GM23338 (cell line): Measurements from ENCODE around the gene SPRYD4.

Experiments used
- CREB1 ChIP-seq: fragments of 250-450 bp; sonication (Bioruptor Pico); IDR thresholded peaks from 2 replicates; pipeline ENCODE4 v1.5.0; 2020; ENCODE audit warnings: low read depth, mild to moderate bottlenecking, moderate library complexity
- CTCF ChIP-seq, 2 experiments: fragments of 200-600 bp in 1 of 2; sonication (generic) in 1 of 2; conservative IDR thresholded peaks; 2 replicates each; pipeline versions ENCODE4 v1.5.1 to v1.6.1; 2016 to 2017; ENCODE audit warnings: antibody characterized with exemption in 2 of 2, low read depth in 2 of 2, mild to moderate bottlenecking in 2 of 2, moderate library complexity in 1 of 2
- EZH2 ChIP-seq: fragments of 200-600 bp; sonication (generic); IDR thresholded peaks from one replicate; pipeline ENCODE4 v1.8.0; 2017; ENCODE audit warnings: antibody characterized with exemption, mild to moderate bottlenecking, low read depth; ENCODE audit not compliant: unreplicated experiment
- EZH2phosphoT487 ChIP-seq: fragments of 200-600 bp; sonication (generic); IDR thresholded peaks from one replicate; pipeline ENCODE4 v1.8.1; 2018; ENCODE audit warnings: antibody characterized with exemption; ENCODE audit not compliant: unreplicated experiment
- POLR2AphosphoS5 ChIP-seq: IDR thresholded peaks from 2 replicates; pipeline ENCODE4 v1.6.1; 2016; ENCODE audit warnings: antibody characterized with exemption, low read depth
- TF ChIP-seq, protein P1 (sequence below): IDR thresholded peaks from 2 replicates; pipeline ENCODE4 v1.6.1; 2016; ENCODE audit warnings: antibody characterized with exemption

DNA sequence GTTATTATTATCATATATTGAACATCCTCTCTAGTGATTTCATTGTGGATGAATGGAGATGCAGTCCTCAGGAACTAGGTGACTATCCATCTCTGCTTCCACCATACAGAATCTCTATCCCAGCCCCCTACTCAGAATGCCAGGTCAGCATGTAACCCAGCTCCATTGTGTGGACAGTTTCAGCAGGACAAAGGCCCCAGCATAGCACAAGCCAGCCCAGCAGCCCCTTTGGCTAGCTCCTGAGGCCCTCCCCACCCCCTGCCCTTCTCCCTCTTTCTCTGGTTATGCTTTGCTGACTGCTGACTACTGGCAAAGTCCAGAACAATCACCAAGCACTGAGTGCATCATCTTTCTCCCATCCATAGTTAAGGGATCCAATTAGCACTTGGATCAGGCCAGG is 5.8 kb upstream of the SPRYD4 start:
- TF ChIP-seq CTCF (conservative IDR thresholded peaks at IDR 0.05; ENCODE audit: low read depth in 2 of 2) (no peak), EZH2 (no peak), CREB1 (no peak), POLR2AphosphoS5 (no peak), EZH2phosphoT487 (no peak)
- TF ChIP-seq, protein P1, sequence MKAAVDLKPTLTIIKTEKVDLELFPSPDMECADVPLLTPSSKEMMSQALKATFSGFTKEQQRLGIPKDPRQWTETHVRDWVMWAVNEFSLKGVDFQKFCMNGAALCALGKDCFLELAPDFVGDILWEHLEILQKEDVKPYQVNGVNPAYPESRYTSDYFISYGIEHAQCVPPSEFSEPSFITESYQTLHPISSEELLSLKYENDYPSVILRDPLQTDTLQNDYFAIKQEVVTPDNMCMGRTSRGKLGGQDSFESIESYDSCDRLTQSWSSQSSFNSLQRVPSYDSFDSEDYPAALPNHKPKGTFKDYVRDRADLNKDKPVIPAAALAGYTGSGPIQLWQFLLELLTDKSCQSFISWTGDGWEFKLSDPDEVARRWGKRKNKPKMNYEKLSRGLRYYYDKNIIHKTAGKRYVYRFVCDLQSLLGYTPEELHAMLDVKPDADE, result no peak
